ENCODE measurements around the gene CRIP1.

Gene CRIP1

DNA sequence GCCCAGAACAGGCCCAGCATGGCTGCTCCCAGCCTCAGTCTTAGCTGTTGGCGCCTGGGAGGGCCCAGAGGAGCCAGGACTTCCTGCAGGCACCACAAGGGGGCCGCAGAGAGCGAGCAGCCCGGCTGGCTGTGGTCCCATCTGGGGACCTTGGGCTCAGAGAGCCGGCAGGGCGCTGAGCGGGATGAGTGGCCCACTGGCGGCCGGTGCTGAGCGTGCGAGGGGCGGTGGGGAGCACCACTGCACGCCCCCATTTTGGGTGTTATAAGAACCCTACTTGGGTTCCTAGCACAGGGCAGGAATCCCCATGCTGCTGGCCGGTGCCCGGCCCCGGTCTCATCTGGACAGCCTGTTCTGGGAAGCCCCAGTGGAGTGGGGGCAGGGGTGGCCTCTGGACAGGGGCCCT is 38.0 kb upstream of the CRIP1 start:
- Histone ChIP-seq H3K79me1 (ENCODE audit: low read depth, low read length) (peaks cover 30% of the 10 kb centered on the region), H3K27me3 (ENCODE audit: control insufficient read depth in 3 of 3, insufficient read depth in 3 of 3, low read depth in 1 of 3, low read length in 3 of 3) (no peaks in the 10 kb centered on the region), H3K4me1 (ENCODE audit: control insufficient read depth in 2 of 2, insufficient read depth in 1 of 2, low read depth in 1 of 2, low read length in 2 of 2) (no peaks in the 10 kb centered on the region), H3K23ac (ENCODE audit: low read depth, low read length, poor library complexity) (no peak overlapping the region), H3K14ac (ENCODE audit: low read length) (no peak overlapping the region), H2AFZ (ENCODE audit: low read length) (no peak overlapping the region), H4K8ac (ENCODE audit: low read depth, low read length) (no peak overlapping the region), H3K4me3 (ENCODE audit: low read length in 2 of 2) (no peak overlapping the region), H2BK12ac (ENCODE audit: low read length) (no peak overlapping the region), H3K18ac (ENCODE audit: low read length) (no peak overlapping the region), H3K36me3 (replicated peaks in 1 of 2; ENCODE audit: control insufficient read depth in 2 of 2, insufficient read depth in 2 of 2, low read length in 2 of 2) (peaks cover 42 to 67% of the 10 kb centered on the region in 2 donors), H3K4ac (ENCODE audit: low read length) (no peak overlapping the region), H3K27ac (replicated peaks; ENCODE audit: low read length) (no peak overlapping the region), H2BK120ac (ENCODE audit: low read depth, low read length) (no peak overlapping the region), H3K4me2 (ENCODE audit: insufficient read depth, low read length, poor library complexity, severe bottlenecking) (no peak overlapping the region), H4K91ac (ENCODE audit: low read depth, low read length, poor library complexity) (no peak overlapping the region), H3K9ac (ENCODE audit: low read depth, low read length, poor library complexity) (no peak overlapping the region), H2AK5ac (ENCODE audit: low read depth, low read length) (no peak overlapping the region), H2BK15ac (ENCODE audit: low read length) (no peak overlapping the region), H3K9me3 (replicated peaks in 1 of 2; ENCODE audit: control insufficient read depth in 2 of 2, insufficient read depth in 1 of 2, low read depth in 1 of 2, low read length in 2 of 2) (peaks cover 0 to 2% of the 10 kb centered on the region in 2 donors), H2BK5ac (ENCODE audit: low read length) (no peak overlapping the region)
- DNase-seq (ENCODE audit: low spot score) = peak; percentile 37
- no CpG with 5 or more reads among the region's 16 CpGs for WGBS, 2 donors (ENCODE audit: extremely low coverage in 2 of 2, insufficient read length in 2 of 2, insufficient replicate concordance in 1 of 2)

DNA sequence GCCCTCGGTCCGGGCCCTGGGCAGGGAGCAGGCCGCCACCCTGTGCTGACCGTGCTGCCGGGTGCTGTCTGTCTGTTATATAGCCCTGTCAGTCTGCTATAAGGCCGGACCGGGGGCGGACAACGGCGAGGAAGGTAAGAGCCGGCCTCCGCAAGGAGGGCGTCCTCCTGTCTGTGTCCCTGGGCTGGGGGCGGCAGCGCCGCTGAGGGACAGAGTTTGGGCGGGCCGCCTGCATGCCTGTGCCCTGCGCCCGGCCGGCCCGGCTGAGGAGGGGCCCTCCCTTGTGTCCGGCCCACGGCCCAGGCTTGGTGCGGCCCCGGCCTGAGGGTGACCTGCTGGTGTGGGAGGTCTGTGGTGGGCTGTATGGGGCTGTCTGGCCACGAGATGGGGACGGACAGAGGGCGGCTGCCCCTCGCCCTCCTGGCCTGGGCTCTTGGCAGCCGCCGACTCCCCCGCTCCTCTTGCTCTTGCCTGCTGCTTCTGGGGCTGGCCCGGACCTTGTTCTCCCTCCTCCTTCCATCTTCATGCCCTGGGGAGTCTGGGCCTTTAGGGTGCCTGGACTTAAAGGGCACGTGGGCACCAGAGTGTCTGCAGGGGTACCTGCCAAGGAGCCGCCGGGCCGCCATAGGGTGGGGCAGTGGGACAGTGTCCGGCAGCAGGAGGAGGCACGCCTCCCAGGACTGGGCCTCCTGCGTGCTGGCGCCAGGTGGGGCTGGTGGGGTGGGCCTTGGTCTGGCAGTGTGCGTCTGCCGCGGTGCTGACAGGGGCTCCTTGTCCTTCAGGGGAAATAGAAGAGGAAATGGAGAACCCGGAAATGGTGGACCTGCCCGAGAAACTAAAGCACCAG is 37.2 kb upstream of the CRIP1 start:
- Histone ChIP-seq H2BK15ac (ENCODE audit: low read length) (no peak overlapping the region), H3K4me3 (ENCODE audit: low read length in 2 of 2) (no peak overlapping the region), H3K4me1 (ENCODE audit: control insufficient read depth in 2 of 2, insufficient read depth in 1 of 2, low read depth in 1 of 2, low read length in 2 of 2) (no peaks in the 10 kb centered on the region), H3K27ac (replicated peaks; ENCODE audit: low read length) (no peak overlapping the region), H3K9ac (ENCODE audit: low read depth, low read length, poor library complexity) (no peak overlapping the region), H3K4me2 (ENCODE audit: insufficient read depth, low read length, poor library complexity, severe bottlenecking) (no peak overlapping the region), H3K27me3 (ENCODE audit: control insufficient read depth in 3 of 3, insufficient read depth in 3 of 3, low read depth in 1 of 3, low read length in 3 of 3) (no peaks in the 10 kb centered on the region), H3K23ac (ENCODE audit: low read depth, low read length, poor library complexity) (peak overlapping the region; percentile 55), H2AK5ac (ENCODE audit: low read depth, low read length) (peak overlapping the region; percentile 28), H4K8ac (ENCODE audit: low read depth, low read length) (peak overlapping the region; percentile 3), H3K79me1 (ENCODE audit: low read depth, low read length) (peaks cover 30% of the 10 kb centered on the region), H2BK12ac (ENCODE audit: low read length) (peak overlapping the region; percentile 41), H2BK5ac (ENCODE audit: low read length) (peak overlapping the region; percentile 24), H2BK120ac (ENCODE audit: low read depth, low read length) (no peak overlapping the region), H3K9me3 (replicated peaks in 1 of 2; ENCODE audit: control insufficient read depth in 2 of 2, insufficient read depth in 1 of 2, low read depth in 1 of 2, low read length in 2 of 2) (peaks cover 0 to 2% of the 10 kb centered on the region in 2 donors), H3K36me3 (replicated peaks in 1 of 2; ENCODE audit: control insufficient read depth in 2 of 2, insufficient read depth in 2 of 2, low read length in 2 of 2) (peaks cover 46 to 75% of the 10 kb centered on the region in 2 donors), H4K91ac (ENCODE audit: low read depth, low read length, poor library complexity) (no peak overlapping the region), H3K14ac (ENCODE audit: low read length) (peak overlapping the region; percentile 38), H3K18ac (ENCODE audit: low read length) (peak overlapping the region; percentile 11), H3K4ac (ENCODE audit: low read length) (no peak overlapping the region), H2AFZ (ENCODE audit: low read length) (no peak overlapping the region)
- WGBS, 2 donors (ENCODE audit: extremely low coverage in 2 of 2, insufficient read length in 2 of 2, insufficient replicate concordance in 1 of 2) = no CpG with 5 or more reads among the region's 47 CpGs
- no peak for DNase-seq (ENCODE audit: low spot score)

DNA sequence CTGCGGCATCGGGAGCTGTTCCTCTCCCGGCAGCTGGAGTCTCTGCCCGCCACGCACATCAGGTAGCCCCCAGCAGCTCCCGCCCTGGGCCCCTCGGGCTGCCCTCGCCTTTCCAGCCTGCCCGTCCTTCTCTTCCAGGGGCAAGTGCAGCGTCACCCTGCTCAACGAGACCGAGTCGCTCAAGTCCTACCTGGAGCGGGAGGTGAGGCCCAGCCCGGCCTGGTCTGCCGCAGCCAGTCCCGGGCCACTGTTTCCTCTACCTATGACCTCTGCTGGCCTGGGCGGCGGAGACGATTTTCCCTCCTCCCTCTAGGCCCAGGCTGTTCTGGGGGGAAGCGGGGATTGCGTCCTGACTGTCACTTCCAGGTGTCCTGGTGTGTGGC is 36.6 kb upstream of the CRIP1 start:
- H3K27me3 ChIP-seq (ENCODE audit: control insufficient read depth in 3 of 3, insufficient read depth in 3 of 3, low read depth in 1 of 3, low read length in 3 of 3) = no peaks in the 10 kb centered on the region
- no peak overlapping the region for H2BK120ac ChIP-seq (ENCODE audit: low read depth, low read length)
- no peak overlapping the region for H2BK15ac ChIP-seq (ENCODE audit: low read length)
- H3K14ac ChIP-seq (ENCODE audit: low read length) = no peak overlapping the region
- WGBS, 2 donors (ENCODE audit: extremely low coverage in 2 of 2, insufficient read length in 2 of 2, insufficient replicate concordance in 1 of 2) = no CpG with 5 or more reads among the region's 22 CpGs
- no peak overlapping the region for H3K4me3 ChIP-seq (ENCODE audit: low read length in 2 of 2)
- H2AK5ac ChIP-seq (ENCODE audit: low read depth, low read length) = peak overlapping the region; percentile 28
- H3K18ac ChIP-seq (ENCODE audit: low read length) = no peak overlapping the region
- H3K27ac ChIP-seq (replicated peaks; ENCODE audit: low read length) = no peak overlapping the region
- DNase-seq (ENCODE audit: low spot score) = no peak
- H3K4ac ChIP-seq (ENCODE audit: low read length) = no peak overlapping the region
- peaks cover 0 to 2% of the 10 kb centered on the region in 2 donors for H3K9me3 ChIP-seq (replicated peaks in 1 of 2; ENCODE audit: control insufficient read depth in 2 of 2, insufficient read depth in 1 of 2, low read depth in 1 of 2, low read length in 2 of 2)
- H2BK5ac ChIP-seq (ENCODE audit: low read length) = peak overlapping the region; percentile 24
- H3K36me3 ChIP-seq (replicated peaks in 1 of 2; ENCODE audit: control insufficient read depth in 2 of 2, insufficient read depth in 2 of 2, low read length in 2 of 2) = peaks cover 46 to 80% of the 10 kb centered on the region in 2 donors
- peak overlapping the region; percentile 31 for H3K23ac ChIP-seq (ENCODE audit: low read depth, low read length, poor library complexity)
- H2BK12ac ChIP-seq (ENCODE audit: low read length) = no peak overlapping the region
- H2AFZ ChIP-seq (ENCODE audit: low read length) = no peak overlapping the region
- H4K8ac ChIP-seq (ENCODE audit: low read depth, low read length) = no peak overlapping the region
- no peak overlapping the region for H4K91ac ChIP-seq (ENCODE audit: low read depth, low read length, poor library complexity)
- H3K4me2 ChIP-seq (ENCODE audit: insufficient read depth, low read length, poor library complexity, severe bottlenecking) = no peak overlapping the region
- H3K4me1 ChIP-seq (ENCODE audit: control insufficient read depth in 2 of 2, insufficient read depth in 1 of 2, low read depth in 1 of 2, low read length in 2 of 2) = no peaks in the 10 kb centered on the region
- peaks cover 30% of the 10 kb centered on the region for H3K79me1 ChIP-seq (ENCODE audit: low read depth, low read length)
- H3K9ac ChIP-seq (ENCODE audit: low read depth, low read length, poor library complexity) = no peak overlapping the region

DNA sequence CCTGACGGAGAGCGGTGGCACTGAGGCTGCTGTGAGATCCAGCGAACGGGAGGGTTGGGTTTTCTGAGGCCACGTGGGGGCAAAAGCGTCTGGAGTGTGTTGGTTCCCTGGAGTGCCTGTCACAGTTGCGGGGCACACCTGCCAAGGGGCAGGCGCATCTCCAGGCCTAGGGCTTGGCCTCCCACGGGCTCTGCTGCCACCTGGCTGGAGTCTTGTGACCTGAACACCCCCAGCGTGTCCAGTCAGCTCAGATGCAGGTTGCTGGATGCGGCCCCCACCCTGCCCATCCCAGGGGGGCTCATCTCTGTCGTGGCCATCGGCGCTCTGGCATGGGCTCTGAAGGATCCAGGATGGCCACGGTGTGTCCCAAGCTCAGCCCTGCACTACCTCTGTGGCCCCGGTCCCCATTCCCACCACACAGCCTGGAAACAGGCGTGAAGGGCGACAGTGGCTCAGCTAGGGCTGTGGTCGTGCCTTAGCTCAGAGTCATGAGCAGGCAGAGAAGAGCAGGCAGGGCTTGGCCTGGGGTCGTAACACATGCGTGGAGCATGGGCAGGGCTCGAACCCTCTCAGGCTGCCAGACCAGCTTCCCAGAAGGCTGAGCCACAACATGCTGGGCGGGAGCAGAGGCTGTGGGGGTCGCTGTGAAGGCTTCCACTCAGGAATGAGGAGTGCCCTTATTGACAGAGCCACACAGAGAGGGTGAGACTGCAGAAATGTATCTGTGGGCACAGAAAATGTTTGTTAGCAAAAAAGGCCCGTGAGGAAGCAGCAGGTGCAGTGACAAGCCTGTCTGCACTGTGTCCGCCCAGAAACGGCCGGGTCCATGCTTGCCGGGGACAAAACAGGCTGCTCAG is 35.6 kb upstream of the CRIP1 start:
- Histone ChIP-seq H3K4me1 (ENCODE audit: control insufficient read depth in 2 of 2, insufficient read depth in 1 of 2, low read depth in 1 of 2, low read length in 2 of 2) (no peaks in the 10 kb centered on the region), H3K36me3 (replicated peaks in 1 of 2; ENCODE audit: control insufficient read depth in 2 of 2, insufficient read depth in 2 of 2, low read length in 2 of 2) (peaks cover 53 to 81% of the 10 kb centered on the region in 2 donors), H2BK12ac (ENCODE audit: low read length) (no peak overlapping the region), H2BK120ac (ENCODE audit: low read depth, low read length) (no peak overlapping the region), H4K91ac (ENCODE audit: low read depth, low read length, poor library complexity) (no peak overlapping the region), H3K23ac (ENCODE audit: low read depth, low read length, poor library complexity) (peak overlapping the region; percentile 50), H3K79me1 (ENCODE audit: low read depth, low read length) (peaks cover 36% of the 10 kb centered on the region), H2BK5ac (ENCODE audit: low read length) (peak overlapping the region; percentile 19), H3K4ac (ENCODE audit: low read length) (no peak overlapping the region), H3K27me3 (ENCODE audit: control insufficient read depth in 3 of 3, insufficient read depth in 3 of 3, low read depth in 1 of 3, low read length in 3 of 3) (no peaks in the 10 kb centered on the region), H2AK5ac (ENCODE audit: low read depth, low read length) (no peak overlapping the region), H3K4me3 (ENCODE audit: low read length in 2 of 2) (no peak overlapping the region), H3K27ac (replicated peaks; ENCODE audit: low read length) (no peak overlapping the region), H3K18ac (ENCODE audit: low read length) (no peak overlapping the region), H3K4me2 (ENCODE audit: insufficient read depth, low read length, poor library complexity, severe bottlenecking) (no peak overlapping the region), H2AFZ (ENCODE audit: low read length) (no peak overlapping the region), H3K9ac (ENCODE audit: low read depth, low read length, poor library complexity) (peak overlapping the region; percentile 25), H4K8ac (ENCODE audit: low read depth, low read length) (no peak overlapping the region), H3K9me3 (replicated peaks in 1 of 2; ENCODE audit: control insufficient read depth in 2 of 2, insufficient read depth in 1 of 2, low read depth in 1 of 2, low read length in 2 of 2) (peaks cover 0 to 2% of the 10 kb centered on the region in 2 donors), H3K14ac (ENCODE audit: low read length) (no peak overlapping the region), H2BK15ac (ENCODE audit: low read length) (no peak overlapping the region)
- no CpG with 5 or more reads among the region's 29 CpGs for WGBS, 2 donors (ENCODE audit: extremely low coverage in 2 of 2, insufficient read length in 2 of 2, insufficient replicate concordance in 1 of 2)
- DNase-seq (ENCODE audit: low spot score) = no peak

All from neuronal stem cell (in vitro differentiated cells).